Embryonic facial prominence (tissue), 1 donor: Measurements from ENCODE around the gene APP.
"Not testable (repeated sequence)": the region's sequence is repeated elsewhere in the genome, so short reads cannot be mapped to it uniquely, and the experiment has no call there.

Experiments
- DNase-seq: peaks from one replicate; pipeline ENCODE4 v3.0.0-alpha.2; 2016; ENCODE audit errors: extremely low spot score

The APP gene

DNA sequence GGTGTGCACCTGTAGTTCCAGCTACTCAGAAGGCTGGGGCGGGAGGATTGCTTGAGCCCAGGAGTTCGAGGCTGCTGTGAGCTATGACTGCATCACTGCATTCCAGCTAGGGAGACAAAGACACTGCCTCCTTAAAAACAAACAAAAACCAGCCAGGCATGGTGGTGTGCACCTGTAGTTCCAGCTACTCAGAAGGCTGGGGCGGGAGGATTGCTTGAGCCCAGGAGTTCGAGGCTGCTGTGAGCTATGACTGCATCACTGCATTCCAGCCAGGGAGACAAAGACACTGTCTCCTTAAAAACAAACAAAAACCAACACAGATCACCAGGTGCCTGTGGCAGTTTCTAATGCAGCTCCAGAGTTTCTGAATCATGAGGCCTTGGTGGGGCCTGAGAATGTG lies 147.2 kb downstream of the APP start:
- not testable (repeated sequence) for DNase-seq

- DNase-seq = not testable (repeated sequence)
Observed at GRCh38 chr21:26022598-26023337, 147.8 kb downstream of the APP start.

DNA sequence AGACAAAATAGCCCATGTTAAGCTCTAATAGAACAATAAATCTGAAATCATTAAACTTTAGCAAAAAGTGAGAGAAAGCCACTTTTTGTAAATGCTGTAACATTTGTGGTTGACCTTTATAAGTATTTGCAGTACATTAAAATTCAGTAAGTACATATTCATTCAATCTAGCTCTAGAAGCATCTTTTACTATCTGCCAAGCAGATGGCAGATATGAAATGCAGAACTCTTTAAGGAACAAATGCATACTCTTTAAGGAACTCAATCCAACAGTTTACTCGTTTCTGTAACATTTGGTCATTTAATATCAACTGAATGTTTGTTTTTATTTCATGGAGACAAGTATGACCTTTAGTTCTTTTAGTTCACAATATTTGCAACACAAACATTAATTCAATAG lies 150.1 kb downstream of the APP start:
- DNase-seq = no peak

GRCh38 chr21:26020081-26020480 lies 150.5 kb downstream of the APP start:
- DNase-seq = no peak

GRCh38 chr21:26019236-26019635 lies 151.3 kb downstream of the APP start:
- DNase-seq = no peak

GRCh38 chr21:26013970-26014369 lies 156.6 kb downstream of the APP start:
- no peak for DNase-seq

- DNase-seq = not testable (repeated sequence)
Observed at GRCh38 chr21:26012482-26012881, 158.1 kb downstream of the APP start.

- DNase-seq = no peak
Observed at GRCh38 chr21:26011292-26011940, 159.2 kb downstream of the APP start.

- no peak for DNase-seq
Observed at GRCh38 chr21:26007951-26008498, 162.5 kb downstream of the APP start.

DNA sequence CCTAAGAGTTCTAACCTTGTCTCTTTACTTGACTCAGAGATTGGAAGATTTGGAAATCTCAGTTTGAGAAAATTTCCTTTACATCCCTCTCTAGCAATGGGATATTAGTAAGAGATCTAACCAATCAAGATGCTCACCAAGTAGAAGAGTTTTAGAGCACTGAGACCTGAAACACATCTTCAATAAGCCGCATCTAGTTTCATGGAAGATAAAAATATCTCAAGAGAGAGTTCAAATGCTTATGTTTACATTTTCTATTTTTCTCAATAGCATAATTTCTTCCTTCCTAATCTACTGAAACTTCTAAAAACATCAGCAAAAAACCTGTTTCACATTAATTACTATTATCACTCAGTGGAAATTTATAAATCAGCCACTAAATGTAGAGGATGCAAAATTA lies 165.1 kb downstream of the APP start:
- no peak for DNase-seq

- DNase-seq = no peak
Observed at GRCh38 chr21:26003404-26003803, 167.2 kb downstream of the APP start.

GRCh38 chr21:26001356-26001755 lies 169.2 kb downstream of the APP start:
- DNase-seq = no peak

GRCh38 chr21:25999921-26000582 lies 170.5 kb downstream of the APP start:
- no peak for DNase-seq

GRCh38 chr21:25997788-25998611 lies 172.6 kb downstream of the APP start:
- DNase-seq = no peak

GRCh38 chr21:25995278-25995677 lies 175.3 kb downstream of the APP start:
- DNase-seq = no peak

DNA sequence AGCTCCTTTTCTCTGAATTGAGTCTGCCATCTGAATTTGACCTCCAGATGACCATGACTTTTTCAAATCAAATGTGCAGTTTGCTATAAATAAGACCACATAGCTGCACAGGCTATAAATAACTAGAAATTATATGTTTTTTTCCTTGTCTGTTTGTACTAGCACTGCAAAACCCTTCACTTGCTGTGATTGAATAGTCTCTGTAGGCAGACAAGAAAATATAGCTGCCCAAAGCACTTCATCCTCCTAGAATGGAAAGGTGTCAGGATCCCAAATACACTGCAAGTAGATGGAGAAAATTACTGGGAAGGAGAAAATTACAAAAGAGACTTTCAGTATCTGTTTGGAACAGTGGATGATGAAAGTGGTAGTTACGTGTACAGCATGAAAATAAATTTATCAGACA lies 175.8 kb downstream of the APP start:
- DNase-seq = no peak

- no peak for DNase-seq
Observed at GRCh38 chr21:25988738-25989137, 181.8 kb downstream of the APP start.

DNA sequence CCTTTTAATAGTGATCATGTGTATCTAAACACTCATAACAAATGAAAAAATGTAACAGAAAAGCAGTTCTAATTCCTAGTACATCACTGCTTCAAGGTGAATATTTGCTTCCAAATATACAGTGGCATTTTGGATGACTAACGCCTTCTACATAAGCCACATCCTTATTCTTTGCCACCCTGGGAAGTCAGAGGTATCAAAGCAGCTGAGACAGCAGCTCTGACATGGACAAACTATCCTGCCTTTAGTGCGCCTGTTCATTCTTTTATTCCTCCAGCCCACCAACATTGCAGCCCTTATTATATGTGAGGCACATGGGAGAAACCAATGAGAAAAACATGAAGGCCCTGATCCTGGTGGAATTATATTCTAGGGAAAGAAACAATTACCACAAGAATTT lies 183.0 kb downstream of the APP start:
- no peak for DNase-seq

GRCh38 chr21:25986928-25987327 lies 183.6 kb downstream of the APP start:
- no peak for DNase-seq

- no peak for DNase-seq
Observed at GRCh38 chr21:25985990-25986389, 184.6 kb downstream of the APP start.

DNA sequence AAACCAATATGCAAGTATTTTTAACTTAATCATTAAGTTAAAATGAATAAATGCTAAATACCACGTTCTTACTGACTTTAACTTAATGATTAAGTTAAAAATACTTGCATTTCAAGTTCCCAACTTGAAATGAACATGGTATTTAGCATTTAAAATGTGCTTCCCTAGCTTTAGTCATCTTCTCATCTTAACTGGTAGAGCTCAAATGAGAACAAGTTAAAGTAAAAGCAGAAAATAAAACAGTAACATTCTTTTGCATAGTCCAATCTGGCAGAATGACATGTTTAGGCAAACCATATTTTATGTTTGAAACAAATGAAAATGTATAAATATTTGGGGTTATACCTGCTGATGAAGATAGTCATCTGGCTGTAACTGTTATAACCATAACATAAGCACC lies 186.0 kb downstream of the APP start:
- no peak for DNase-seq

- no peak for DNase-seq
Observed at GRCh38 chr21:25983745-25984144, 186.8 kb downstream of the APP start.
